ENCODE results near the gene NADK. TPM values are rescaled to one million over a fixed set of nuclear protein-coding genes. Genes with fewer than 3 reads are reported as not detected.

The NADK gene
- total and polyA plus RNA-seq, 2 experiments from 2014 or later, result 43.0 to 43.1 TPM

DNA sequence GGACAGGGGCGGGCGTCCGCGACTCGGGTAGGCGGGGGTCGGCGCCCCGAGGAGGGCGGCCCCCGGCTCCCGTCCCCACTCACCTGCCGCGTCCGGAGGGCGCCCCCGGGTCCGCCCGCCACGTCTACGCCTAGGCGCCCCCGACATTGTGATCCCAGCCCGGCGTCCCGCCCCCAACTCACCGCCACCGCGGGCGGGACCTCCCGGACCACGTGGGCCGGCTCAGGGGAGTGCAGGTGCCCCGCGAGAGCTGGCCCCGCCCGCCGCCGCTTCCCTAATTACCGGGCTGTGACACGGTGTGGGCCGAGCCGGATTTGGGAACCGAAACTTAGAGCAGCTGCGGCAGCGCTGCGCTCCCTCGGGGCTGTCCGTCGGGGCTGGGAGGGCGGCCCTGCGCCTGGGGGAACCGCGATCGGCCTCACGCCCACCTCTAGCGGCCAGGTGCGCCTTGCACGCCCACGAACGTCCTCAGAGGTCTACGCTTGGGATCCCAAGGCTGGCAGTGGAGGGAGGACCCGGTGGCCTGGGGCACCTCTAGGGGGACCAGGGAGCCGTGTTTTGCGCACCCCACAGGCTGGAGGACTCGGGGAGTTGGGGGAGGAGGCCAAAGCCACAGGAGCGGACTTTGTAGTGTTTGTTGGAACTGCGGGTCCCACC is 521 bp upstream of the NADK start:
- H3K9ac ChIP-seq, result peak overlapping the region; percentile 83
- no peaks in the 10 kb centered on the region for H4K20me1 ChIP-seq (ENCODE audit: insufficient read depth)
- WGBS, 2 experiments (ENCODE audit: low coverage in 1 of 2, low lambda C conversion rate in 2 of 2, missing lambda C conversion rate in 2 of 2), result 6 to 7% methylated on average over 33 to 46 of the region's 68 CpGs
- peak overlapping the region; percentile 48 for H2AFZ ChIP-seq
- H3K4me3 ChIP-seq, result peak overlapping the region; percentile 79
- H3K4me2 ChIP-seq (ENCODE audit: unreplicated experiment), result peak overlapping the region; percentile 77
- H3K36me3 ChIP-seq (ENCODE audit: low read depth), result no peaks in the 10 kb centered on the region
- DNase-seq, result peak; percentile 66
- H3K79me2 ChIP-seq (ENCODE audit: insufficient read depth), result peaks cover 43% of the 10 kb centered on the region
- no peaks in the 10 kb centered on the region for H3K9me3 ChIP-seq (ENCODE audit: low read depth)
- in situ Hi-C loops (cut with MboI), result no loop called here
- no peaks in the 10 kb centered on the region for H3K9me2 ChIP-seq (ENCODE audit: insufficient read depth)
- no peaks in the 10 kb centered on the region for H3K27me3 ChIP-seq (replicated peaks; ENCODE audit: insufficient read depth)
- TF ChIP-seq EZH2phosphoT487 (IDR thresholded peaks at IDR 0.05; ENCODE audit: insufficient read depth, low read depth), result no peak
- H3F3A ChIP-seq (ENCODE audit: insufficient read depth), result peaks cover 38% of the 10 kb centered on the region
- H3K27ac ChIP-seq, result no peak overlapping the region; the same call in 1 of the 2 replicates
- H3K4me1 ChIP-seq (ENCODE audit: insufficient read depth), result peaks cover 43% of the 10 kb centered on the region

DNA sequence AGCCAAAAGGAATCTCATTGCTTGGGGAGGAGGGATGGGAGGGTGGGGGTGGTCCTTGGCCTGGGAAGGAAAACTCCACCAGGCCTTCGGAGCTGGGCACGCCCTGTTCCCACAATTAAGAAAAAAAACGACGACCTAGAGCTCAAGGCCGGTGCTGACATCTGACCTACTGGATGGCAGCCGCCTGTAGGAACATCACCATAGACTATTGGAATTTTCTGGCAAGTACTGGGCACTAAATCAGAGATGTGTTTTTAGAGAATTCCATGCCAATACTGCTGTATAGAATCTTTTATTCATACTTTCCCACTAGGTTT is 729 bp downstream of the NADK start:
- H3K79me2 ChIP-seq (ENCODE audit: insufficient read depth), result peaks cover 55% of the 10 kb centered on the region
- peak overlapping the region; percentile 87 for H3K4me2 ChIP-seq (ENCODE audit: unreplicated experiment)
- 0 to 2% methylated on average over 5 to 6 of the region's 6 CpGs for WGBS, 2 experiments (ENCODE audit: low coverage in 1 of 2, low lambda C conversion rate in 2 of 2, missing lambda C conversion rate in 2 of 2)
- DNase-seq, result peak; percentile 60
- H3K36me3 ChIP-seq (ENCODE audit: low read depth), result no peaks in the 10 kb centered on the region; the same call in 1 of the 2 replicates
- TF ChIP-seq EZH2phosphoT487 (IDR thresholded peaks at IDR 0.05; ENCODE audit: insufficient read depth, low read depth) (no peak), EZH2 (IDR thresholded peaks at IDR 0.05; ENCODE audit: insufficient read depth, poor library complexity, severe bottlenecking) (no peak)
- in situ Hi-C loops (cut with MboI), result no loop called here
- H3K9me2 ChIP-seq (ENCODE audit: insufficient read depth), result no peaks in the 10 kb centered on the region
- H3K4me3 ChIP-seq, result peak overlapping the region; percentile 79
- H4K20me1 ChIP-seq (ENCODE audit: insufficient read depth), result no peaks in the 10 kb centered on the region
- peak overlapping the region; percentile 44 for H2AFZ ChIP-seq
- H3K27me3 ChIP-seq (replicated peaks; ENCODE audit: insufficient read depth), result no peaks in the 10 kb centered on the region
- peak overlapping the region; percentile 83 for H3K9ac ChIP-seq
- peaks cover 33% of the 10 kb centered on the region for H3K4me1 ChIP-seq (ENCODE audit: insufficient read depth)
- H3F3A ChIP-seq (ENCODE audit: insufficient read depth), result peaks cover 27% of the 10 kb centered on the region
- no peaks in the 10 kb centered on the region for H3K9me3 ChIP-seq (ENCODE audit: low read depth)
- peak overlapping the region; percentile 64 for H3K27ac ChIP-seq

DNA sequence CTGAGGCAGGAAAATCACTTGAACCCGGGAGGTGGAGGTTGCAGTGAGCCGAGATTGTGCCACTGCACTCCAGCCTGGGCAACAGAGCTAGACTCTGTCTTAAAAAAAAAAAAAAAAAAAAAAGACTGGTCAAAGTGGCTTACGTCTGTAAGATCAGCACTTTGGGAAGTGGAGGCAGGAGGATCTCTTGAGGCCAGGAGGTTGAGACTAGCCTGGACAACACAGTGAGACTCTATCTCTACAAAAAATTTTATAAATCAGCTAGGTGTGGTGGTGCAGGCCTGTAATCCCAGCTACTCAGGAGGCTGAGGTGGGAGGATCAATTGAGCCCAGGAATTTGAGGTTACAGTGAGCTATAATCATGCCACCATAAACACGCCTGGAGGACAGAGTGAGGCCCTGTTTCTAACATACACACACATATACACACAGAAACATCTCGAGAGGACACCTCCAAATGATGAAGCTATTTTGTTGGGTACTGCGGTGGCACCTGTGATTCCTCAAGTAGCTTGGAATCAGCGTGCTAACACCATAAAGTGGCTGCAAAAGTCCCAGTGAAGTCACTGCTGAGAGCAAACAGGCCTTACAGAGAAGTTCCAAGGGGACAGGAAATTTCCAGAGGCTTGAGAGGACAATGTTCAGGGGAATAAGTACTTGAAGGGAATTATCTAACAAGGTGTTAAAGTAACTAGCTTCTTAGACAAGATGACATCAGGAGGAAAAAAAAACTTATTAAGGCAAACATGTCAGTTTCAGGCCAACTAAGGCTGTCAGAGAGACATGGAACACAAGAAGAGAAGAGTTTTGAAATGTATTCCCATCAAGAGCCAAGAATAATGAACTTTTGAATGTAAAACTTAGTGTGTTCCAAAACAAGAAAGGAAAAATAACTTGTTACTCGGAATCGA is 1.3 kb downstream of the NADK start:
- in situ Hi-C loops (cut with MboI), result no loop called here
- Histone ChIP-seq H3K4me3 (peak overlapping the region; percentile 79), H4K20me1 (ENCODE audit: insufficient read depth) (no peaks in the 10 kb centered on the region), H3K4me1 (ENCODE audit: insufficient read depth) (peaks cover 28% of the 10 kb centered on the region), H3K9ac (peak overlapping the region; percentile 83), H3K9me3 (ENCODE audit: low read depth) (no peaks in the 10 kb centered on the region), H3K79me2 (ENCODE audit: insufficient read depth) (peaks cover 61% of the 10 kb centered on the region), H2AFZ (no peak overlapping the region; the same call in 1 of the 2 replicates), H3K27me3 (replicated peaks; ENCODE audit: insufficient read depth) (no peaks in the 10 kb centered on the region), H3K27ac (peak overlapping the region; percentile 38), H3K4me2 (ENCODE audit: unreplicated experiment) (peak overlapping the region; percentile 87), H3K36me3 (ENCODE audit: low read depth) (peaks cover 4% of the 10 kb centered on the region; the same call in 1 of the 2 replicates), H3K9me2 (ENCODE audit: insufficient read depth) (no peaks in the 10 kb centered on the region), H3F3A (ENCODE audit: insufficient read depth) (peaks cover 27% of the 10 kb centered on the region)
- TF ChIP-seq EZH2 (IDR thresholded peaks at IDR 0.05; ENCODE audit: insufficient read depth, poor library complexity, severe bottlenecking) (no peak), EZH2phosphoT487 (IDR thresholded peaks at IDR 0.05; ENCODE audit: insufficient read depth, low read depth) (no peak)
- DNase-seq, result no peak
- 50 to 51% methylated on average over 9 of the region's 9 CpGs for WGBS, 2 experiments (ENCODE audit: low coverage in 1 of 2, low lambda C conversion rate in 2 of 2, missing lambda C conversion rate in 2 of 2)

DNA sequence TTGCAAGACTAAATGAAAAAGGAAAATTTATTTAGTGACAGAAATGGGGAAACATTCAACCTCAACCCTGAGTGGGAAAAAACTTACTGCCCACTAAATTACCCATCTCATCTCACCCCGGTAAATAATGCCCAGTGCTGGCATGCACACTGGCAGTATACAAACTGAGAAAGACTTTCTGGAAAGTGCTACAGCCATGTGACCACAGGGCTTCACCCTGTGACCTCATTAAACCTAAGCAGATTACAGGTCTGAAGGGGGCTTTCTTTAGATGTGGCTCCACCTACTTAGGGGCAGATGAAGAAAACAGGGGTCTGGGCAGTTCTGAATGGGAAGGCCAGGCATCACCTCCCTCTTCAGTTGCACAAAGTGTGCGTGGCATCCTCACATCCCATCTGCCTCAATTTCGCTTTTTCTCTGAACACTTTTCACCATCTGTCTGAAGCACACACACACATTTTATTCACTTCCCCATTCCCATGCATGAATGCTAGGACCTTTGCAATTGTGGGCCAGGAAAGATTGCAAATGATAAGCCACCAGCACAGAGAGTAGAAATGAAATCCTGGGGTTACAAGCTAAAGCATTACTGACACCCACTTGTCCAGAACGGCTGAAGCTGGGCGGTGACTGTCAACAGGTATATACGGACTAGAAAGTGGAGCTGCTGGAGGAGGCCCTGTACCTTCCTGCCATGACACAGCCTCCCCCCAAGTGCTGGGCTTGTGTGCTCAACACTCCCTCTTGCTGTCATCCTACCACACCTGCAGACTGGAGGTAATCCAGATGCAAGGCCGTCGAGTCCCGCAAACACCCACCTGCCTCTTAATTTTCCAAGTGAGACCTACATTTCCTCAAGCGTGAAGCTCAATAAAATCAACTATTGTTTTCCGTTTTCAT is 2.7 kb downstream of the NADK start:
- in situ Hi-C loops (cut with MboI), result no loop called here
- 64 to 65% methylated on average over 11 of the region's 11 CpGs for WGBS, 2 experiments (ENCODE audit: low coverage in 1 of 2, low lambda C conversion rate in 2 of 2, missing lambda C conversion rate in 2 of 2)
- Histone ChIP-seq H3K9me2 (ENCODE audit: insufficient read depth) (no peaks in the 10 kb centered on the region), H3K4me1 (ENCODE audit: insufficient read depth) (peaks cover 24% of the 10 kb centered on the region), H2AFZ (no peak overlapping the region), H3K9me3 (ENCODE audit: low read depth) (no peaks in the 10 kb centered on the region), H3K27ac (no peak overlapping the region), H3K4me2 (ENCODE audit: unreplicated experiment) (peak overlapping the region; percentile 31), H3K4me3 (0 out of 2 replicates have a peak overlapping the region, but pooled peaks have one; percentile 2), H3K79me2 (ENCODE audit: insufficient read depth) (peaks cover 75% of the 10 kb centered on the region), H3K36me3 (ENCODE audit: low read depth) (peaks cover 12% of the 10 kb centered on the region; the same call in 1 of the 2 replicates), H3F3A (ENCODE audit: insufficient read depth) (peaks cover 20% of the 10 kb centered on the region), H3K9ac (no peak overlapping the region), H4K20me1 (ENCODE audit: insufficient read depth) (no peaks in the 10 kb centered on the region), H3K27me3 (replicated peaks; ENCODE audit: insufficient read depth) (no peaks in the 10 kb centered on the region)
- no peak for DNase-seq
- TF ChIP-seq EZH2 (IDR thresholded peaks at IDR 0.05; ENCODE audit: insufficient read depth, poor library complexity, severe bottlenecking), result no peak
- no peak for TF ChIP-seq EZH2phosphoT487 (IDR thresholded peaks at IDR 0.05; ENCODE audit: insufficient read depth, low read depth)
